GM12873 (cell line): ENCODE data around the gene LSP1.

Source experiments
- CTCF ChIP-seq: IDR thresholded peaks from 2 replicates; pipeline ENCODE4 v1.5.1; 2012; ENCODE audit warnings: low read depth, mild to moderate bottlenecking, moderate library complexity, low read length, control low read depth; ENCODE audit not compliant: insufficient read depth; ENCODE audit errors: missing control alignments

LSP1 gene

DNA sequence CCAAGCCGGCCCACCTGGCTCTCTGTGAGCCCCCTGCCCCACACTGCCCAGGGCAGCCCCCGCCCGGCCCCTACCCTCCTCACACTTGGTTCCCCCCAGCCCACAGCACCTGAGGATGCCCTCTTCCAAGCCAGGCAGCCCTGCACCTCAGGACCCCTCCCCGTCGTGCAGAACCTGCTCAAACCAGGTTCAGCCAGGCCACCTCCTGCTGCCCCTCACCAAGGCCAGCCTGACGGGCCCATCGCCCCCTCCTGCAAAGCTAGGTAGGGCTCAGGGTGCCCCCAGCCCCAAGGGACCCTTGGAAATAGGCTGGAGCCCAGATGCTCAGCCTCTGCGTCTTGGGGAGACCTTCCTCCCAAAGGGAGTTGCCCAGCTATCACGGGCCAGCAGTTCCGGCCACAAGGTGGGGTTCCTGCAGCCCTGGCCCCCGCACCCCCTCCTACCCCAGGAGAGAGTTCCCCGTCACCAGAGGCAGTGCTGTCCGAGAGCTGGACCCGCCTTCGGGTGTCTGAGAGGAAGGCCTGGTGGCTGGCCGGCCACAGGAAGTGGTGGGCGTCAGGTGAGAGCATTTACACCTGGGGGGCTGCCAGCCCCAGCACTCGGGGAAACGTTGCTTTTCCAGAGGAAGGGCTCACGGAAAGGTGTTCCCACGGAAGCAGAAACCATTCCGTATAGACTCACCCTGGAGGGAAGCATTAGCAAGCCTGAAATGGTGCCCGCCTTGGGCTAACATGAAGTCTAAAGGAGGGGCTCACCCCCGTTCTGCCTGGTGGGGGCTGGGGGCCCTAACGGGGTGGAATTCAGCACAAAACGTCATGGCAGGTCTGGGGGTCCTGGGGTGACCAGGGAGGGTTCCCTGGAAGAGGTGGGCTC, 21.3 kb upstream of the LSP1 start:
- TF ChIP-seq CTCF = no peak

DNA sequence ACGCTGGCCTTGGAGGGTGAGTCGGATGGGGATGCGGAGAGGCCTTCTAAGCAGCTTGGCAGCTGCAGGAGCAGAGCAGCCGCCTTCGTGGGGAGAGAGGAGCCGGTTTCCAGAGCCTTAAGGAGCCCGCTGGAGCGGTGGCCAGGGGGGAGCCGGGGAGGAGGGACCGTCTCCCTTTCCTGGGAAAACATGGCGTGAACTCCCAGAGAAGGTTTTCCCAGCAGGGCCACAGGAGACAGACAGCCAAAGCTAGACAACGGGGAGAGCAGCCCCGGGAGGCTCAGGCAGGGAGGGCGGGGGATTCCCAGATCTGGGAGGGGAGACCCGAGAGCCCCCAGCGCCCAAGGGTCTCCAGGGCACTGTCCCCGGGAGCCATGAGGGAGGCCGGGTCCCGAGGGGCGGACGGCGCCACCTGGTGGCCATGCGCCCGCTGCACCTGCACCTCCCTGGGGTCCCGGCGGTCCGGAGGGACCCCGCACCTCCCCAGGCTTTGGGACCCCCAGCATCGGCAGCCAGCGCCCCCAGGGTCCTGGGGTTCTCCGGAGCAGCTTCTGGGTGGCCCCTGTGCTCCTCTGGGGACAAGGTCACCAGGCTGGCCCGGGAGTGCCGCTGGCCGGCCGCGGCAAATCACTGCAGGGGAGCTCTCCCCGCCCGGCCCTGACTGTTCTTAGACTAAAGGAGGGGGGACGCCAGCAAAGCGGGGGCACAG, 20.5 kb upstream of the LSP1 start:
- TF ChIP-seq CTCF = peak; percentile 87

DNA sequence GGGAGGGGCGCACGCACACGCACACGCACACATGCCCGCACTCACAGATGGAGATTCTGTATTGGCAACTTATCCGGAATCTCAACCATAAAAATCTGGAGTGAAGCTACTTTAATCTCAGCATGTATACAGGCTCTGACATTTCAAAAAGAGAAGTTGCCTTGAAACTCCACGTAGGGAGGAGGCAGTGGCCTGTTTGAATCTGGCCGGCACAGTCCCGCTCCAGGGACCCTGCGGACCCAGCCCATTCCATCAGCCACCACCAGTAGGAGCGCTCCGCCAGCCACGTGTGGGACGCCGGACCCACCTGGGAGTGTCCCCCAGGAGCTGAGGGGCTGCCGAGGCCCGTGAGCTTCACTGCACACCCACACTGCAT, 20.0 kb upstream of the LSP1 start:
- TF ChIP-seq CTCF = no peak

DNA sequence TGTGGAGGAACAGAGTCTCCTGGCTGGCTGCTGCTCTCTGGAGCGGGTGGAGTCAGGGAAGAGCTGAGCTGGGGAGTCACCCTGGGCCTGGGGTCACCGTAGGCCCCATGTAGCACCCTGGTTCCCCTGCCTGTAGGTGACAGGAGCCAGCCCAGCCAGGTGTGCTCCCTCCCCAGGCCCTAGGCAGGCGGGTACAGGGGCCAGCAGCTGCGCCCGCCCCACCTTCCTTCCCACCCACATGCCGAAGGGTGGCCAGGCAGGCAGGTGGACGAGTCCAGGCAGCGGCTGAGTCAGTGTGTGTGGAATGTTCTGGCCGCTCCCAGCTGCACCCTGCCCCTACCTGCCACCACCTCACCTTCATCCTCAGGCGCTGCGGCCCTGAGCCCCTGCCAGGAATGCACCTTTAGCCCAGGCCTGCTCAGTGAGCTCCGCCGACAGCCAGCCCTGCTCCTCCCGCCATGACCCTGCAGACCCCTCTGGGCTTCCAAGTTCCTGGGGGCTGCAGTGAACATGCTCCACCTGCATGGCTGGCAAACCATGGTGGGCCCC, 18.7 kb upstream of the LSP1 start:
- TF ChIP-seq CTCF = no peak

GRCh38 chr11:1834779-1835670, 17.9 kb upstream of the LSP1 start, which contains the start of gene SYT8:
Gene SYT8, plus strand, starts transcription at chr11:1834990. Its CDS starts 116 bp downstream, at chr11:1835106.
- no peak for TF ChIP-seq CTCF

DNA sequence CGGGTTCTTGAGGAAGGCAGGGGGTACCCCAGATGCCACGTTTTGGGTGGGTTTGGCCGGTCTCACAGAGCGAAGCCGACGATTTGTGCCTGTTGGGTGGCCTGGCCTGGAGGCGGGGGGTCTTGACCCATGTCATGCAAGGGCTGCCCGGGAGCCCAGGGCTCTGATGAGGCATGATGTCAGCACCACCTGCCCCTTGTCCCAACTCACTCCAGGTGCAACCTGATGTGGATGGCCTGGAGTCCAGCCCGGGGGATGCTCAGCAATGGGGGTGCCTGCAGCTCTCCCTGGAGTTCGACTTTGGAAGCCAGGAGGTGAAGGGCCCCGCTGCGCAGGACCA, 17.2 kb upstream of the LSP1 start:
- TF ChIP-seq CTCF = no peak
